ENCODE data around the gene PPP1CA. TPM values are rescaled to one million over a fixed set of nuclear protein-coding genes. Genes with fewer than 3 reads are reported as not detected.

PPP1CA gene
- total RNA-seq, 1 experiment from 2014 or later, result 449 TPM

DNA sequence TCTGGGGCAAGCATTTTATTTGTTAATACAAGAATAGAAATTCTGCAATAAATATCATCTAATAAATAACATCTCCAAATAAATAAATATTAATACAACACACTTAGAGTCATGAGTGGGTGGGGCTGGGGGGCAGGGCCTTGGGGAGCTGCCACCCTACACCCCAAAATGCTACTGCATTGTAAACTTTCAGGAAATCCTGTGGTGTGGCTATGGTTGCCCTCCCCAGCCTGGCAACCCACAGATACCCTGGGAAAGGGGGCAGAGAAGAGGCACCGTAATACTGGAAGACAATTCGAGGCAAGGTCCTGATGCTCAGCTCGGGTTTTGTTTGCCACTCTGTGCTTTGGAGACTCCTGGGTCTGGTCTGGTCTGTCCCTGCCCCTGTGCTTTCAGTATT lies 37.5 kb downstream of the PPP1CA start:
- POLR2A ChIA-PET (ENCODE audit: unreplicated experiment), result no interaction called here
- no peaks in the 10 kb centered on the region for H3K9me2 ChIP-seq (replicated peaks; ENCODE audit: low read length)

DNA sequence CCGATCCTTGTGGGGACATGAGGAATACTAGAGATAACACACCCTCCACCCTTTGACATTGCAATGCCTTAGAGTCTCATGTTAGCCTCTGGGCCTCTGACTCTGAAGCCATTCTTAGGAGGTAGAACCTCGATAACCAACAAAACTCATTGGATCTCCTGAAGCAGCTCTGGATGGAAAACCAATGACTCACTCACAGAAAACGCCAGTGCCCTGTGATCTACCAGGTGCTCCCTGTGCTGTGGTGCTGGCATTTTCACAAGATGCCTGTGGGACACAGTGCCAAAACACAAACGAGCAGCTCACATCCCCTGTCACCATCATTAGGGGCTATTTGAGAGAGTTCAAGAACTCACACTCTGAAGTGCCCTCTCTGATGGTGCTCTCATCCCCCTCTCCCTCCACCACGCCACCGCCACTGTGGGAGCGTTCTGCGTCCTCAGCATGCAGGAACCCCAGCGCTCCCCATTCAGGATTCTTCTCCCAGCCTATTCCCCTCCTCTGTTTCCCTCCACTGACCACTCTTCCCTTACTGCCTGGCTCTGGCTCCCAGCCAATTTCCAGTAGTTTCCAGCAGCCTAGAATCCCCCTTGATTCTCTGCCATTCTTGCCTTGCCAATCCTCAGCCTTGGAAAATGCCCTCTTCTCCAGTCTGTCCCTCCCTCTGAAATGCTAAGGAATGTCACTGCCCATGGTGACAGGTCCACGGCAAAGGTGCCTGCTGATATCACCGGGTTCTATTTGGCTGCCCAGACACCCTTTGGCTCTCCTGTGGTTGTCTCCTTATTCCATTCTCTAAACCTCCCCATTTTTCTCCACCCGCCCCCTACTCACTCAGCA lies 43.6 kb downstream of the PPP1CA start:
- Histone ChIP-seq H3K9me2 (replicated peaks; ENCODE audit: low read length) (no peaks in the 10 kb centered on the region), H4K20me1 (ENCODE audit: low read length) (no peaks in the 10 kb centered on the region), H3K79me2 (ENCODE audit: low read length) (peaks cover 2% of the 10 kb centered on the region), H3K27me3 (ENCODE audit: low read length) (no peaks in the 10 kb centered on the region), H3K9me3 (ENCODE audit: low read length) (no peaks in the 10 kb centered on the region), H2AFZ (ENCODE audit: low read length) (no peak overlapping the region), H3K36me3 (ENCODE audit: low read depth, low read length) (no peaks in the 10 kb centered on the region), H3K4me3 (ENCODE audit: low read length) (no peak overlapping the region), H3K4me1 (ENCODE audit: insufficient read depth, low read length) (peaks cover 51% of the 10 kb centered on the region), H3K4me2 (ENCODE audit: low read length) (peak overlapping the region; percentile 53), H3F3A (ENCODE audit: low read length, unreplicated experiment) (peaks cover 17% of the 10 kb centered on the region), H3K9ac (ENCODE audit: low read length) (no peak overlapping the region), H3K27ac (ENCODE audit: low read length) (peak overlapping the region; percentile 40)
- BruUV-seq (replicated peaks), result no TSS peak
- ChIA-PET POLR2A (ENCODE audit: unreplicated experiment) (interaction anchor here (1.1 kb wide), 1 partner anchor 12 kb away, joined by 5 read pairs; no protein-coding TSS in a partner anchor), CTCF (interaction anchor here (1.8 to 1.9 kb wide), 3 partner anchors 14 to 23 kb away, joined by 10 to 41 read pairs (median 16); partner anchors contain the start of gene CLCF1)
- intact Hi-C loops (cut with micrococcal nuclease), result loop anchor here (1.0 kb wide), 1 partner anchor 24 kb away; no protein-coding TSS in a partner anchor
- TF ChIP-seq EZH2 (IDR thresholded peaks at IDR 0.05; ENCODE audit: low read length, unreplicated experiment), result no peak
- no peak for TF ChIP-seq EZH2phosphoT487 (IDR thresholded peaks at IDR 0.05; ENCODE audit: borderline replicate concordance, low read length)
- TF ChIP-seq, protein P1, sequence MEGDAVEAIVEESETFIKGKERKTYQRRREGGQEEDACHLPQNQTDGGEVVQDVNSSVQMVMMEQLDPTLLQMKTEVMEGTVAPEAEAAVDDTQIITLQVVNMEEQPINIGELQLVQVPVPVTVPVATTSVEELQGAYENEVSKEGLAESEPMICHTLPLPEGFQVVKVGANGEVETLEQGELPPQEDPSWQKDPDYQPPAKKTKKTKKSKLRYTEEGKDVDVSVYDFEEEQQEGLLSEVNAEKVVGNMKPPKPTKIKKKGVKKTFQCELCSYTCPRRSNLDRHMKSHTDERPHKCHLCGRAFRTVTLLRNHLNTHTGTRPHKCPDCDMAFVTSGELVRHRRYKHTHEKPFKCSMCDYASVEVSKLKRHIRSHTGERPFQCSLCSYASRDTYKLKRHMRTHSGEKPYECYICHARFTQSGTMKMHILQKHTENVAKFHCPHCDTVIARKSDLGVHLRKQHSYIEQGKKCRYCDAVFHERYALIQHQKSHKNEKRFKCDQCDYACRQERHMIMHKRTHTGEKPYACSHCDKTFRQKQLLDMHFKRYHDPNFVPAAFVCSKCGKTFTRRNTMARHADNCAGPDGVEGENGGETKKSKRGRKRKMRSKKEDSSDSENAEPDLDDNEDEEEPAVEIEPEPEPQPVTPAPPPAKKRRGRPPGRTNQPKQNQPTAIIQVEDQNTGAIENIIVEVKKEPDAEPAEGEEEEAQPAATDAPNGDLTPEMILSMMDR (conservative IDR thresholded peaks at IDR 0.05; ENCODE audit: low read depth, low read length), result no peak
- DNase-seq, result peak; percentile 89
- ATAC-seq, result peak; percentile 10

More for the DNA sequence above, 37.5 kb downstream of the PPP1CA start:
- H3K36me3 ChIP-seq (ENCODE audit: low read depth, low read length), result peaks cover 29% of the 10 kb centered on the region; the same call in 1 of the 2 replicates
- peaks cover 5% of the 10 kb centered on the region for H3F3A ChIP-seq (ENCODE audit: low read length, unreplicated experiment)
- H3K27me3 ChIP-seq (ENCODE audit: low read length), result no peaks in the 10 kb centered on the region
- TF ChIP-seq, protein P1 (conservative IDR thresholded peaks at IDR 0.05; ENCODE audit: low read depth, low read length), result no peak
- TF ChIP-seq EZH2phosphoT487 (IDR thresholded peaks at IDR 0.05; ENCODE audit: borderline replicate concordance, low read length) (no peak), EZH2 (IDR thresholded peaks at IDR 0.05; ENCODE audit: low read length, unreplicated experiment) (no peak)
- intact Hi-C loops (cut with micrococcal nuclease), result no loop called here
- no peak for DNase-seq
- ATAC-seq, result no peak
- no peak overlapping the region for H3K4me2 ChIP-seq (ENCODE audit: low read length)
- no peak overlapping the region for H3K27ac ChIP-seq (ENCODE audit: low read length)
- peaks cover 46% of the 10 kb centered on the region for H3K79me2 ChIP-seq (ENCODE audit: low read length)
- H3K4me1 ChIP-seq (ENCODE audit: insufficient read depth, low read length), result no peaks in the 10 kb centered on the region
- H3K4me3 ChIP-seq (ENCODE audit: low read length), result no peak overlapping the region
- H4K20me1 ChIP-seq (ENCODE audit: low read length), result peaks cover 33% of the 10 kb centered on the region
- CTCF ChIA-PET, result no interaction called here
- H3K9ac ChIP-seq (ENCODE audit: low read length), result no peak overlapping the region
- H2AFZ ChIP-seq (ENCODE audit: low read length), result no peak overlapping the region
- no peaks in the 10 kb centered on the region for H3K9me3 ChIP-seq (ENCODE audit: low read length)
- no TSS peak for BruUV-seq (replicated peaks)
